Activated CD8-positive, alpha-beta T cell treated with anti-CD3 and anti-CD28 coated beads for 36 hours (primary cell): ENCODE data around the gene RCBTB1. TPM values are rescaled to one million over a fixed set of nuclear protein-coding genes. Genes with fewer than 3 reads are reported as not detected.

Experiments
- ATAC-seq: fragments of 200-7000 bp; cut with Tn5 transposase; one replicate; pipeline ENCODE4 v1.10.0; 2021; ENCODE audit warnings: mild to moderate bottlenecking, moderate library complexity
- CTCF ChIA-PET: fragments of 350-600 bp; sonication (Branson Sonifier 250); formaldehyde crosslinking; loops from one replicate; lab custom pipeline; 2021; ENCODE audit warnings: antibody characterized with exemption; lab: Charles Lee
- POLR2A ChIA-PET: fragments of 350-600 bp; sonication (Branson Sonifier 250); formaldehyde crosslinking; loops from one replicate; lab custom pipeline; 2021; ENCODE audit warnings: antibody characterized with exemption; lab: Charles Lee
- DNase-seq: peaks from one replicate; pipeline ENCODE4 v3.0.0-alpha.2; 2020
- H3K27ac Mint-ChIP-seq: one replicate; pipeline ENCODE4 v1.8.0; 2021; ENCODE audit warnings: mild to moderate bottlenecking, mixed read lengths
- H3K27me3 Mint-ChIP-seq: one replicate; pipeline ENCODE4 v1.8.0; 2021; ENCODE audit warnings: mixed read lengths
- H3K36me3 Mint-ChIP-seq: one replicate; pipeline ENCODE4 v1.8.0; 2021; ENCODE audit warnings: low read depth, mixed read lengths
- H3K4me1 Mint-ChIP-seq: one replicate; pipeline ENCODE4 v1.8.0; 2021; ENCODE audit warnings: low read depth, mixed read lengths
- H3K4me3 Mint-ChIP-seq: one replicate; pipeline ENCODE4 v1.8.0; 2021; ENCODE audit warnings: mild to moderate bottlenecking, moderate library complexity, mixed read lengths
- H3K9me3 Mint-ChIP-seq: one replicate; pipeline ENCODE4 v1.8.0; 2021; ENCODE audit warnings: mixed read lengths
- intact Hi-C: fragments of 100-400 bp; cut with micrococcal nuclease; formaldehyde crosslinking; loops from one replicate; pipeline ENCODE4 v1.10.0; 2022
- total RNA-seq, 2 experiments: library from RNA; stranded (reverse); gene quantifications; one replicate each; pipeline ENCODE4 v1.2.3, GENCODE V29; 2021
- TF ChIP-seq, protein P1 (sequence below): fragments of 200-600 bp; IDR thresholded peaks from one replicate; pipeline ENCODE4 v1.8.0; 2022; ENCODE audit warnings: antibody characterized with exemption, mild to moderate bottlenecking

The RCBTB1 gene
- total RNA-seq, 2 experiments from 2014 or later: 14.2 to 14.6 TPM

GRCh38 chr13:49629947-49630346, 44.6 kb upstream of the RCBTB1 start:
- no peak overlapping the region for H3K4me3 Mint-ChIP-seq
- no peaks in the 10 kb centered on the region for H3K9me3 Mint-ChIP-seq
- H3K4me1 Mint-ChIP-seq: peaks cover 7% of the 10 kb centered on the region
- no peak for ATAC-seq
- ChIA-PET CTCF (interaction anchor here (1.5 kb wide), 1 partner anchor 8 kb away, joined by 3 read pairs; no protein-coding TSS in a partner anchor), POLR2A (no interaction called here)
- intact Hi-C loops: no loop called here
- no peak overlapping the region for H3K27ac Mint-ChIP-seq
- H3K36me3 Mint-ChIP-seq: no peaks in the 10 kb centered on the region
- TF ChIP-seq, protein P1, sequence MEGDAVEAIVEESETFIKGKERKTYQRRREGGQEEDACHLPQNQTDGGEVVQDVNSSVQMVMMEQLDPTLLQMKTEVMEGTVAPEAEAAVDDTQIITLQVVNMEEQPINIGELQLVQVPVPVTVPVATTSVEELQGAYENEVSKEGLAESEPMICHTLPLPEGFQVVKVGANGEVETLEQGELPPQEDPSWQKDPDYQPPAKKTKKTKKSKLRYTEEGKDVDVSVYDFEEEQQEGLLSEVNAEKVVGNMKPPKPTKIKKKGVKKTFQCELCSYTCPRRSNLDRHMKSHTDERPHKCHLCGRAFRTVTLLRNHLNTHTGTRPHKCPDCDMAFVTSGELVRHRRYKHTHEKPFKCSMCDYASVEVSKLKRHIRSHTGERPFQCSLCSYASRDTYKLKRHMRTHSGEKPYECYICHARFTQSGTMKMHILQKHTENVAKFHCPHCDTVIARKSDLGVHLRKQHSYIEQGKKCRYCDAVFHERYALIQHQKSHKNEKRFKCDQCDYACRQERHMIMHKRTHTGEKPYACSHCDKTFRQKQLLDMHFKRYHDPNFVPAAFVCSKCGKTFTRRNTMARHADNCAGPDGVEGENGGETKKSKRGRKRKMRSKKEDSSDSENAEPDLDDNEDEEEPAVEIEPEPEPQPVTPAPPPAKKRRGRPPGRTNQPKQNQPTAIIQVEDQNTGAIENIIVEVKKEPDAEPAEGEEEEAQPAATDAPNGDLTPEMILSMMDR: no peak
- DNase-seq: no peak
- no peaks in the 10 kb centered on the region for H3K27me3 Mint-ChIP-seq

DNA sequence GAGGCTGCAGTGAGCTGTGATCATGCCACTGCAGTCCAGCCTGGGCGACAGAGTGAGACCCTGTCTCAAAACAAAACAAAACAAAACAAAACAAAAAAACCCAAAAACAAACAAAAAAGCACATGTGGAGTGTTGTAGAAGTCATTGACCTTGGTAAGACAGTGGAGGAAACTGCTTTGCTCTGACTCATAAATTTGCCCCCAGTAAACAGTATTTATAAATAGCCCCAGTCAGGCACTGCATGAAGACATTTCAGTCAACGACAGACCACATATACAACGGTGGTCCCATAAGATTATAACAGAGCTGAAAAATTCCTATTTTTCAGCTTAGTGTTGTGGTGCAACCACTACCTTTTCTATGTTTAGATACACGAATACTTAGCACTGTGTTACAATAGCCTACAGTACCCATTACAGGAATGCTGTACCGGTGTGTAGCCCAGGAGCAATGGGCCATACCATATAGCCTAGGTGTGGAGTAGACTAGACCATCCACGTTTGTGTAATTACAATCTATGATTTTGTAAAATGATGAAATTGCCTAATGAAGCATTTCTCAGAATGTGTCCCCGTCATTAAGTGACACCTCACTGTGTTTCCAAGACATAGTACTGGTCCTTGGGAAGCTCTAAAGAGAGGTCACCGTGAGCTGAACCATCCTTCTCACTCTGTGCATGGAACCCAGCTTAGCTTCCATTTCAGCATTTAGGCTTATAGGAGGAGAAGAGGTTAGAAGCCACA, 44.0 kb upstream of the RCBTB1 start:
- Mint-ChIP-seq H3K27me3 (no peaks in the 10 kb centered on the region), H3K36me3 (no peaks in the 10 kb centered on the region), H3K4me3 (peak overlapping the region; percentile 75), H3K9me3 (no peaks in the 10 kb centered on the region), H3K4me1 (peaks cover 7% of the 10 kb centered on the region), H3K27ac (no peak overlapping the region)
- ChIA-PET CTCF (interaction anchor here (1.5 kb wide), 1 partner anchor 8 kb away, joined by 3 read pairs; no protein-coding TSS in a partner anchor), POLR2A (interaction anchor here (0.6 to 1.3 kb wide), 2 partner anchors 192 to 240 kb away, joined by 3 read pairs; no protein-coding TSS in a partner anchor)
- no peak for DNase-seq
- intact Hi-C loops: no loop called here
- ATAC-seq: no peak
- TF ChIP-seq, protein P1: no peak

DNA sequence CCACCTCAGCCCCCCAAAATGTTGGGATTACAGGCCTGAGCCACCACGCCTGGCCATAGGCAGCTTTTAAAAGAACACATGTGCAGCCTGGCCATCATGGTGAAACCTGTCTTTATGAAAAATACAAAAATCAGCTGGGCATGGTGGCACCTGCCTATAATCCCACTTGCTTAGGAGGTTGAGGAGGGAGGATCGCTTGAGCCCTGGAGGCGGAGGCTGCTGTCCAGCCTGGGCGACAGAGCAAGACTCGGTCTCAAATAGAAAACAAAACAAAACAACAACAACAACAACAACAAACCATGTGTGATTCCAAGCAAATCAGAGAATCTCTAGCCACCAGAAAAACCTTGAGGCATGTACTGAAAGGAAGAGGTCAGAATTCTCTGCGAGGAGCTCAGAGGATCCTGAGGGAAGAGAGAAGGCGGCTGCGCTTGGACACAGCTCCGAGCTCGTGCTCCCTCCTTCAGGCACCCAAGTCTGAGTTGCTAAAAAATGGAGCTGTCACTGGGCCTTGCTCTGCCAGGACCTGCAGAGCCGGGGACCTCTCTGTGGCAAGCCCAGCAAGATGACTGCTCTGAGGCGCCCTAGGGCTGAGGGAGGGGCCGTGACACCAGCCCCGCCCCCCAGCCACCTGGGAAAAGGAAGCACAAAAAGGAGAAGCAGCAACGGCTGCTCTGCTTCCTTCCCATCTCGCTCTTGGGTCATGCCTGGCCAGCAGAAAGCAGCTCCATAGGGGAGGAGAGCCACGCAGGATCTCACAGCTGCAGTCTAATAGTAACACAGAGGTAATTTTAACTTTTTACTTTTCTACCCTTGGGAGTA, 42.7 kb upstream of the RCBTB1 start, which contains the start of gene ARL11:
Gene ARL11, plus strand, starts transcription at position 677 of the 822 bp plus-strand sequence. CDS start 1,941 bp downstream, outside the sequence.
- Mint-ChIP-seq H3K4me3 (peak within 1 kb of the TSS; percentile 75), H3K27ac (peak within 1 kb of the TSS; percentile 66), H3K27me3 (no peaks in the 10 kb centered on the region), H3K9me3 (no peaks in the 10 kb centered on the region), H3K4me1 (peaks cover 7% of the 10 kb centered on the region), H3K36me3 (no peaks in the 10 kb centered on the region)
- peak; percentile 94 for ATAC-seq
- ChIA-PET CTCF (interaction anchor here (2.0 kb wide), 1 partner anchor 19 kb away, joined by 5 read pairs; no protein-coding TSS in a partner anchor), POLR2A (interaction anchor here (1.3 kb wide), 1 partner anchor 241 kb away, joined by 3 read pairs; no protein-coding TSS in a partner anchor)
- TF ChIP-seq, protein P1: no peak
- intact Hi-C loops: no loop called here
- DNase-seq: peak; percentile 68

- CTCF ChIA-PET: interaction anchor here (2.0 kb wide), 1 partner anchor 17 kb away, joined by 5 read pairs; no protein-coding TSS in a partner anchor
- TF ChIP-seq, protein P1: no peak
- POLR2A ChIA-PET: no interaction called here
- H3K27me3 Mint-ChIP-seq: no peaks in the 10 kb centered on the region
- intact Hi-C loops: no loop called here
- ATAC-seq (no peak), DNase-seq (no peak)
- H3K4me1 Mint-ChIP-seq: peaks cover 7% of the 10 kb centered on the region
- H3K9me3 Mint-ChIP-seq: no peaks in the 10 kb centered on the region
- H3K36me3 Mint-ChIP-seq: no peaks in the 10 kb centered on the region
- no peak overlapping the region for H3K27ac Mint-ChIP-seq
- H3K4me3 Mint-ChIP-seq: no peak overlapping the region
Measured at GRCh38 chr13:49625392-49626079, 40.2 kb upstream of the RCBTB1 start.
